Lung (tissue), 12 donors: ENCODE data around the gene DBH. TPM values are rescaled to one million over a fixed set of nuclear protein-coding genes. Genes with fewer than 3 reads are reported as not detected.

ENCODE experiments used
- ATAC-seq: fragments of 200-7000 bp; cut with Tn5 transposase; one replicate; pipeline ENCODE4 v1.9.1; 2020; ENCODE audit warnings: moderate number of reproducible peaks; ENCODE audit not compliant: insufficient read depth, low FRiP score
- DNase-seq, 3 donors: peaks; one replicate each; pipeline ENCODE4 v3.0.0-alpha.2; 2013 to 2017
- H3K27ac ChIP-seq, 2 donors: one replicate each; pipeline ENCODE4 v1.5.1; 2013; ENCODE audit warnings: mild to moderate bottlenecking in 2 of 2, moderate library complexity in 2 of 2, control low read depth in 1 of 2, inconsistent platforms in 1 of 2, low read depth in 1 of 2, low read length in 1 of 2
- H3K27me3 ChIP-seq, 3 donors: one replicate each; pipeline ENCODE4 v1.5.1; 2013; ENCODE audit warnings: low read length in 2 of 3; ENCODE audit not compliant: control insufficient read depth in 3 of 3, insufficient read depth in 3 of 3
- H3K36me3 ChIP-seq, 4 donors: one replicate each; pipeline ENCODE4 v1.5.1; 2013; ENCODE audit warnings: low read length in 4 of 4, mild to moderate bottlenecking in 1 of 4, moderate library complexity in 1 of 4; ENCODE audit not compliant: control insufficient read depth in 4 of 4, insufficient read depth in 4 of 4
- H3K4me1 ChIP-seq, 5 donors: one replicate each; pipeline ENCODE4 v1.5.1; 2013; ENCODE audit warnings: low read length in 5 of 5, mild to moderate bottlenecking in 2 of 5, moderate library complexity in 1 of 5; ENCODE audit not compliant: control insufficient read depth in 5 of 5, insufficient read depth in 5 of 5
- H3K4me3 ChIP-seq: one replicate; pipeline ENCODE4 v1.5.1; 2013; ENCODE audit warnings: mild to moderate bottlenecking, control low read depth, moderate library complexity
- H3K9ac ChIP-seq, 2 donors: one replicate each; pipeline ENCODE4 v1.5.1; 2013; ENCODE audit warnings: low read length in 2 of 2, control low read depth in 1 of 2; ENCODE audit not compliant: insufficient read depth in 1 of 2
- H3K9me3 ChIP-seq, 4 donors: one replicate each; pipeline ENCODE4 v1.5.1; 2013; ENCODE audit warnings: low read length in 3 of 4, mild to moderate bottlenecking in 1 of 4, moderate library complexity in 1 of 4; ENCODE audit not compliant: control insufficient read depth in 4 of 4, insufficient read depth in 3 of 4
- CTCF ChIP-seq: IDR thresholded peaks from 2 replicates; pipeline ENCODE4 v1.5.1; 2012; ENCODE audit warnings: mild to moderate bottlenecking; ENCODE audit errors: control extremely low read depth, extremely low read depth
- WGBS, 2 donors: extraction: QIAGEN DNeasy Blood & Tissue Kit; methylation state at CpG; one replicate each; pipeline ENCODE4 v1.1.7; 2013; 5-methylcytosine and 5-hydroxymethylcytosine counted together
- polyA plus RNA-seq, 2 donors: library from polyadenylated mRNA; stranded (reverse); fragments of 200-250 nt; gene quantifications; one replicate each; pipeline ENCODE4 v1.2.1, GENCODE V29; 2013
- total RNA-seq, 2 donors: library from RNA; depleted of rRNA in 1 of 2; stranded (reverse); fragments of >200 nt in 1 of 2; gene quantifications; one replicate each; pipeline ENCODE4 v1.2.1, GENCODE V29; 2014 to 2021
- donor health status: control.
- donor health status: control.
- donor health status: Bipolar disorder and iron deficiency.
- donor health status: healthy.
- donor health status: DM: yes; HTN: yes; CAD: no.

DBH gene
- total and polyA plus RNA-seq, 4 donors: 0.06 to 0.48 (median 0.08) TPM

GRCh38 chr9:133667759-133668450 is 31.7 kb downstream of the DBH start:
- Histone ChIP-seq H3K4me3 (no peak overlapping the region), H3K9me3 (no peaks in the 10 kb centered on the region), H3K4me1 (peaks cover 0 to 8% (median 0%) of the 10 kb centered on the region in 5 donors), H3K27ac (no peak overlapping the region), H3K9ac (no peak overlapping the region), H3K36me3 (peaks cover 0 to under 1% (median 0%) of the 10 kb centered on the region in 4 donors), H3K27me3 (no peaks in the 10 kb centered on the region)
- DNase-seq (no peak), ATAC-seq (no peak)
- 49 to 62% methylated on average over 17 of the region's 17 CpGs for WGBS, 2 donors
- no peak for TF ChIP-seq CTCF

- Histone ChIP-seq H3K9ac (no peak overlapping the region), H3K36me3 (no peaks in the 10 kb centered on the region), H3K27ac (no peak overlapping the region), H3K27me3 (no peaks in the 10 kb centered on the region), H3K9me3 (no peaks in the 10 kb centered on the region), H3K4me3 (no peak overlapping the region), H3K4me1 (peaks cover 0 to 10% (median 0%) of the 10 kb centered on the region in 5 donors)
- 87 to 94% methylated on average over 14 to 15 of the region's 16 CpGs for WGBS, 2 donors
- no peak for TF ChIP-seq CTCF
- no peak for ATAC-seq
- no peak for DNase-seq
Observed at GRCh38 chr9:133669182-133669801, 33.1 kb downstream of the DBH start.

- no peak overlapping the region for H3K9ac ChIP-seq
- no peak overlapping the region for H3K4me3 ChIP-seq
- H3K27me3 ChIP-seq: no peaks in the 10 kb centered on the region
- H3K36me3 ChIP-seq: no peaks in the 10 kb centered on the region
- ATAC-seq: no peak
- DNase-seq: no peak
- 97% methylated on average over 17 of the region's 17 CpGs for WGBS, 2 donors
- no peak overlapping the region for H3K27ac ChIP-seq
- H3K4me1 ChIP-seq: peaks cover 0 to 9% (median 0%) of the 10 kb centered on the region in 5 donors
- no peak for TF ChIP-seq CTCF
- H3K9me3 ChIP-seq: no peaks in the 10 kb centered on the region
Observed at GRCh38 chr9:133670466-133670865, 34.3 kb downstream of the DBH start.
